ENCODE results near the gene ERCC4.
A peak's percentile ranks its signal among the peaks of the same experiment; 100 is the strongest.

The ERCC4 gene

DNA sequence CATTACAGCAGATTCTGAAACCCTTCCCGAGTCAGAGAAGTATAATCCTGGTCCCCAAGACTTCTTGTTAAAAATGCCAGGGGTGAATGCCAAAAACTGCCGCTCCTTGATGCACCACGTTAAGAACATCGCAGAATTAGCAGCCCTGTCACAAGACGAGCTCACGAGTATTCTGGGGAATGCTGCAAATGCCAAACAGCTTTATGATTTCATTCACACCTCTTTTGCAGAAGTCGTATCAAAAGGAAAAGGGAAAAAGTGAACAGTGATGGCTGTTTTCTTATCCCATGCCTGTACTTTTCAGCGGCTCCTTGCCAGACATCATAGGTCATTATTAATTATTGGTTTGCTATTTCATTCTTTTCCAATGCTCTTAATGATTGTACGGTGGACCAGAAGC lies 28.1 kb downstream of the ERCC4 start:
- Mint-ChIP-seq H3K27ac (no peak overlapping the region), H3K27me3 (no peaks in the 10 kb centered on the region), H3K9me3 (no peaks in the 10 kb centered on the region), H3K4me3 (no peak overlapping the region), H3K36me3 (peaks cover 37 to 52% of the 10 kb centered on the region in 2 donors), H3K4me1 (peaks cover 2 to 4% of the 10 kb centered on the region in 2 donors)
- ATAC-seq (replicated peaks) (no peak), DNase-seq (no peak)

DNA sequence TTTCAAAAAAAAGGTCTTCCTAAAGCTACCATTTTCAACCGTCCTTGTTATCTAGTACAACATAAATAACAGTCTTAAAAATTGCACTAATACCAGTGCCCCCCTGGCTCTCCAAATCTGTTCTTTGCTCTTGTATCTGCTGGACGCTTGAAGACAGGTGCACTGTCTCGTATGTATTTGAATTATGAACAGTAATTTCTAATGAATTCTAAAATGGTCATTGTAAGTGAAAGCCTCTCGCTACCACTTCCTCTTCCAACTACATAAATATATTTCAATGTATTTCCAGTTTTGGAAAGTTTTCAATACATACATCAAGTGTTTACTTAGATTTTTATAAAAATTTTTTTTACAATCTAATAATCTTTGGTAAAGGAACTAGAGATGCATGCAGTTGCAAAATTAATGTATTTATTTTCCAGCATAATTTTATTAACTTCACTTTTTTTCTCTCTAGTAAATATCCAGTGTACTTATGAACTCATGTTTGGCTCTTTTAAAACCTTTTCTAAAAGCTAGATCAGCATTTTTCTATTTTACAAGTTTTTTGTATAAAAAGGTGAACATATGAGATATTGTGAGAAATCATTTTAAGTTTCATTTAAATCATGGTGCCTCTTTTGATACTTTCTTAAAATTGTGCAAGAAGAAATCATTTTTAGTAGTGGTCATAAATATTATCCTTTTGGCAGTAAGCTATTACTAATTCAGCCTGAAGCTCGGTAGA lies 31.0 kb downstream of the ERCC4 start:
- DNase-seq (no peak), ATAC-seq (replicated peaks) (peak in 1 of 2 donors; percentile 58)
- Mint-ChIP-seq H3K9me3 (no peaks in the 10 kb centered on the region), H3K27ac (peak overlapping the region; percentile 14), H3K27me3 (peaks cover 11 to 14% of the 10 kb centered on the region in 2 donors), H3K4me1 (peaks cover 6 to 11% of the 10 kb centered on the region in 2 donors), H3K4me3 (no peak overlapping the region), H3K36me3 (peaks cover 23 to 31% of the 10 kb centered on the region in 2 donors)

DNA sequence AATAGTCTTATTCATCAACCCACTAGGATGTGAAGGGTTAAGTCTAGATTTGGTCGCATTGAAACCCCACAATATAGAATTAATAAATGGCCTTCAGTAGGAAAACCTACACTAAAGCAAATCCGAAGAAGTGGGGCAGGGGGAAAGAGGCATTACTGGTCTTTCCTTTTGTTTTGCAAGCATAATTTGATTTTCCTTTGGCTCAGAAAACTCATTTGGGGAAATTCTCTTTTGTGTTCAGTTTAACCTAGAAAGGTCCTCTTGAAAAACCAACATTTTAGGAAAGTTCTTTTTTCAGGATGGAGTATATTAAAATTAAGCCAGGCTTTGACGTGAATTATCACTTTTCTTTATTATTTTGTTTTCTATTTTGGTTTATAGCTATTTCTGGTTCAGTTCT lies 31.7 kb downstream of the ERCC4 start:
- H3K27ac Mint-ChIP-seq, result no peak overlapping the region
- H3K36me3 Mint-ChIP-seq, result peaks cover 18 to 25% of the 10 kb centered on the region in 2 donors
- no peak for DNase-seq
- H3K27me3 Mint-ChIP-seq, result peaks cover 18 to 20% of the 10 kb centered on the region in 2 donors
- ATAC-seq (replicated peaks), result no peak
- peaks cover 11 to 17% of the 10 kb centered on the region in 2 donors for H3K4me1 Mint-ChIP-seq
- no peak overlapping the region for H3K4me3 Mint-ChIP-seq
- H3K9me3 Mint-ChIP-seq, result peaks cover 0 to 2% of the 10 kb centered on the region in 2 donors

DNA sequence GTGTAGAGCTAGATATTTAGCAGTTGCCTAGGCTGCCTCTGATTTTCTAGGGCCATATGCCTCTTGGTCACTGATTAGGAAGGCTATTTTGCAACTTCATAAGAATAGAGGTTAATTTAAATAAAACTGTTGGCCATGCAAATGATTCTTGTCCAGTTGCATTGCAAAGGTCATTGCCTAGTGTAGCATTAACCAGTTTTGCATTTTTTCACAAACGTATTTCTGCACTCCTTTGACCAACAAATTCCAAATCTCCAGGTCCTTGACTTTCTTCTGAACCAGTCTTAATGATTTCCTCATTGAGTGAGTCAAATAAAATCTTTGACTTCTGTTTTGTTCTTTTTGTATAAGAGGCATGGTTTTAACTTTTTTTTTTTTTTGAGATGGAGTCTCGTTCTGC lies 33.5 kb downstream of the ERCC4 start:
- Mint-ChIP-seq H3K4me3 (no peak overlapping the region), H3K27ac (no peak overlapping the region), H3K36me3 (peaks cover 12 to 15% of the 10 kb centered on the region in 2 donors), H3K9me3 (peaks cover 0 to 3% of the 10 kb centered on the region in 2 donors), H3K4me1 (peaks cover 19 to 32% of the 10 kb centered on the region in 2 donors), H3K27me3 (peaks cover 22 to 26% of the 10 kb centered on the region in 2 donors)
- ATAC-seq (replicated peaks) (no peak), DNase-seq (no peak)

DNA sequence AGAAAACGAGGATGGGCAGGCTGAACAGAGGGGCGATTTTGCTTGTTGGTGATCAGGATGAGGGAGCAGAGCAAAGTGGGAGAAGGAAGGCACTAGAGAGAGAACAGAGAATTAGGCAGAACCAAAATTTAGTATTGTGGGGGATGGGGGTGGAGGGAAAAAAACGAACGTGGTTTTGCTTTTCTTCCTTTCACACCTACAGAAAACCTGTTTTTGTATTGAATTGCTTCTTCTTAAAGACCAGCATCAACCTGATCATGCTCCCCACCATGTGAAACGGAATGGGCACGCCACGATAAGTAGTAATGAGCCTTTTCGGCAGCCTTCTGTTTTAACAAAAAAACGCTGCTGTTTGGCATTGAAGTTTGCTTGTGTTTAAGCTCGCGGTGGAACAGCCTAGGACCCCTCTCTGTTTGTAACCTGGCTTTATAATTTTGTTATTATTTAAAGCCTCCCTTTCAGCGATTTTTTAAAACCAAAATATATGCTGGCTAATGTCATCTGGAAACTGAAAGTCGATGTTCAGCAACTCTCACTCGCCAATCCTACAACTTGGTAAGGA lies 36.8 kb downstream of the ERCC4 start:
- DNase-seq (no peak), ATAC-seq (replicated peaks) (no peak)
- Mint-ChIP-seq H3K27ac (no peak overlapping the region), H3K36me3 (peaks cover 3% of the 10 kb centered on the region in 2 donors), H3K4me3 (peak overlapping the region in 1 of 2 donors; percentile 14), H3K27me3 (peaks cover 32 to 35% of the 10 kb centered on the region in 2 donors), H3K9me3 (peaks cover 0 to 3% of the 10 kb centered on the region in 2 donors), H3K4me1 (peaks cover 19 to 29% of the 10 kb centered on the region in 2 donors)

DNA sequence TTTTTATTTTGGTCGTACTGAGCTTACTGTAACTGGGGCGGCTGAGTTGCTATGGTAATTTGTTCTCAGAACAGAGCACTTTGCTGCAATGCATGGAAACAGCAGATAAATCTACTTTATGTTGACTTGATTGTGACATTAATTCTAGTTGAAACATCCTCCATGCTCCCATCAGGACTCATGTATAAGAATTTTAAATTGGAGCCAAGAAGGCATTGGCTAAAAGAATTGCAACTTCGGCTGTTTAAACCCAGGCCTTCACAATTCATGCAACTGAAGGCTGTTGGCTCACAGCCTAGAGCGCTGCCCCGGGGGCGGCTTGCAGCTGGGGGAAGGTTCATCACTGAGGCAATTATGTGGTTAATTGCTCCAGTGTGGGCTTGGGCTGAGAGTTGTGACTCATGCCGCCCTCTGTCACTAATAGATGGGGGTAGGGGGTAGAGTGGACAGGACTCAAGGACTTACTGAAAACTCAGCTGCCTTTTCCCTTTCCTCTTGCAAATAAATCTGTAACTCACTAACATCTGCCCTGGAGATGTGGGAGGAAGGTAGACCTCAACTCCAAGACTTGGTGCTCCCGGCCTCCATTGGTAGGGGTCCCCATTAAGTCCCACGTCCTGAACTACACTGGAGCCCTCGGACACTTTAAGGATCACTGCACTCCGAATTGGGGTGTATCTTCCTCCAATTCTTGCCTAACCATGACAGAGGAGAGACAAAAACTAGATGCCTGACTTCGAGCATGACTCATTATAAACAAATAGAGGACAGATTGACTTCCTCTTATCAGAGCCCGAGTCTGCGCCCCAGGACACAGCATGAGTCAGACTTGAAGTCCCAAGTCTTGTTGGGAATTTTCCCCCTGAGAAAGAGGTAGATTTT lies 37.5 kb downstream of the ERCC4 start:
- peaks cover 3% of the 10 kb centered on the region in 2 donors for H3K36me3 Mint-ChIP-seq
- H3K27me3 Mint-ChIP-seq, result peaks cover 32 to 42% of the 10 kb centered on the region in 2 donors
- H3K27ac Mint-ChIP-seq, result peak overlapping the region; percentile 87
- peaks cover 0 to 6% of the 10 kb centered on the region in 2 donors for H3K9me3 Mint-ChIP-seq
- H3K4me1 Mint-ChIP-seq, result peaks cover 19 to 29% of the 10 kb centered on the region in 2 donors
- peak; percentile 89 to 95 for ATAC-seq (replicated peaks)
- peak overlapping the region; percentile 63 to 80 for H3K4me3 Mint-ChIP-seq
- DNase-seq, result peak; percentile 22

DNA sequence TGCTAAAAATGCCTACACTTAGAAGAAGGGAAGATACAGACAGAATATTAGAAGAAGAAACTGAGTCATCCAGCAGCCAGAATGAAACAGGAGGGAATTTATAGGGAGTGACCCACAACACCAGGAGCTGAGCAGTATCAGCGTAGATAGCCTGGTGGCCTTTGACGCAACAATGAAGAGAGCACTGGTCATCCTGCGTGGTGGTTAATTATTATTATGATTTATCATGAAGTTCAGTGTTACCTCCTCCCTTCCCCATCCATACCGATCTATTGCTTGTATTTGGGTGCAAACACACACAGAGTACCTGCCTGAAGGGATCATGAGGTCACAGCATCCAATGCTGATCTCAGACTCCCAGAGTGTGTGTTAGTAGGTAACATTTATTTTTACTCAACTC lies 38.5 kb downstream of the ERCC4 start:
- Mint-ChIP-seq H3K4me1 (peaks cover 19 to 29% of the 10 kb centered on the region in 2 donors), H3K36me3 (peaks cover 3% of the 10 kb centered on the region in 2 donors), H3K27me3 (peaks cover 37 to 48% of the 10 kb centered on the region in 2 donors), H3K4me3 (no peak overlapping the region), H3K27ac (no peak overlapping the region), H3K9me3 (peaks cover 0 to 6% of the 10 kb centered on the region in 2 donors)
- no peak for DNase-seq
- no peak for ATAC-seq (replicated peaks)

DNA sequence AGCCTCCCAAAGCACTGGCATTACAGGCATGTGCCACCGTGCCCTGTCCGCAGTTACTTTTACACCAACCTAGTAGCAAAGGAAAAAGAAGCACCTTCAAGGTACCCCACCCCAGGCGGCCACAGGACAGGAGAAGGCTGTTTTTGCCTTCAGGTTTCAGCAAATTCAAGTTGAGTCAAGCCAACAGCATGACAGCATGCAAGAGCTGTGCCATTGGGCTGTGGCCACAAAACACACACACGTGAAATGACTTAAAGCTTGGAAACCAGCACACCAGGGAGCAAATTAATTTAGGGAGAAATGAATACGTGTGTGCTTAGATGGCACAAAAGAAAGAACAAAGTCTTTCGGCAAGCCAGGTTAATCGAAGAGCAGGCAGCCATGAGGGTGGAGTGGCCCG lies 39.7 kb downstream of the ERCC4 start:
- peaks cover 43 to 57% of the 10 kb centered on the region in 2 donors for H3K27me3 Mint-ChIP-seq

DNA sequence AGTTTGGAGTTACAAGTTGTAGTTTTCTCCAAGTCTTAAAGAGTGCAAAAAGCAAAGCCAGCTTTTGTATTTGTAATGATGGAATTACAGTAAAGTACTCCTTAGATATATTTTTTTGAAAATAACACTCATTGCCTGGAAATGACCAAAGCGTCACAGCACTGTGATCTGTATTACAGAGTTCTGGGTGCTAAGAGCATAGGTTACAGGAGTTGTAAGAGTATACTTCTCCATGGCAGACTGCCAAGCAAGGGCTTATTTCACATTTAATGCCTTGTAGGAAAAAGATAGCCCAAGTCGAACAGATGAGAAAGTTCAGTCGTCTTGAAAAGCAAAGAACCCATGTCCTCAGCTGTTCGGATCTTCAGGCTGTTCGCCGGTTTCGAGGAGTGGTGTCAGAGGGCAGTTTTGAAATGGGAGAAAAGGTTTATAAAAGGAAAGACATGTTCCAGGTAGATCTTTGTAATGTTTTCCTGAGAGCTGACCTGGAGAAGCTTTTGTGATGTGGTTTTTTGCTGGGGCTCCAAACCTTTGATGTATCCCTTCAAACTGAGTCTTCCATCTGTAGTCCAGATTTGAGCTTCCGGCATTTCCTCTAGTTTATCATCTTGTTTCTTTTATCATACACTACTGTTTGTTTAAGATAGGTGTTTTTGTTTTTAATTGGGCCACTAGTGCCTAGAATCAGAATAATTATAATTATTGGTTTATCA lies 41.3 kb downstream of the ERCC4 start:
- no peak overlapping the region for H3K27ac Mint-ChIP-seq
- H3K9me3 Mint-ChIP-seq, result peaks cover 0 to 6% of the 10 kb centered on the region in 2 donors
- peaks cover 40 to 58% of the 10 kb centered on the region in 2 donors for H3K27me3 Mint-ChIP-seq
- DNase-seq (no peak), ATAC-seq (replicated peaks) (no peak)
- H3K4me3 Mint-ChIP-seq, result no peak overlapping the region
- H3K4me1 Mint-ChIP-seq, result peaks cover 12 to 20% of the 10 kb centered on the region in 2 donors
- H3K36me3 Mint-ChIP-seq, result no peaks in the 10 kb centered on the region

More for the DNA sequence above, 39.7 kb downstream of the ERCC4 start:
- no peak overlapping the region for H3K4me3 Mint-ChIP-seq
- no peak overlapping the region for H3K27ac Mint-ChIP-seq
- peaks cover 3% of the 10 kb centered on the region in 2 donors for H3K36me3 Mint-ChIP-seq
- peaks cover 0 to 6% of the 10 kb centered on the region in 2 donors for H3K9me3 Mint-ChIP-seq
- peaks cover 19 to 29% of the 10 kb centered on the region in 2 donors for H3K4me1 Mint-ChIP-seq
- no peak for ATAC-seq (replicated peaks)
- DNase-seq, result no peak

DNA sequence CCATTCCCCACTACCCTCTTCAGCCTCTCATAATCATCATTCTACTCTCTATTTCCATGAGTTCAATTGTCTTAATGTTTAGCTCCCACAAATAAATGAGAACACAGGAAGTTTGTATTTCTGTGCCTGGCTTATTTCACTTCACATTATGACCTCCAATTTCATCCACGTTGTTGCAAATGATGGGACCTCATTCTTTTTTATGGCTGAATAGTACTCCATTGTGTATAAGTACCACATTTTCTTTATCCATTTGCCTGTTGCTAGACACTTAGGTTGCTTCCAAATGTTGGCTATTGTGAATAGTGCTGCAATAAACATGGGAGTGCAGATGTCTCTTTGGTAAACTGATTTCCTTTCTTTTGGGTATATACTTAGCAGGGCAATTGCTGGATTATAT lies 42.3 kb downstream of the ERCC4 start:
- Mint-ChIP-seq H3K27me3 (peaks cover 43 to 64% of the 10 kb centered on the region in 2 donors), H3K27ac (no peak overlapping the region), H3K4me1 (peaks cover 9 to 14% of the 10 kb centered on the region in 2 donors), H3K4me3 (no peak overlapping the region), H3K36me3 (no peaks in the 10 kb centered on the region), H3K9me3 (peaks cover 0 to 4% of the 10 kb centered on the region in 2 donors)
- no peak for ATAC-seq (replicated peaks)
- no peak for DNase-seq

DNA sequence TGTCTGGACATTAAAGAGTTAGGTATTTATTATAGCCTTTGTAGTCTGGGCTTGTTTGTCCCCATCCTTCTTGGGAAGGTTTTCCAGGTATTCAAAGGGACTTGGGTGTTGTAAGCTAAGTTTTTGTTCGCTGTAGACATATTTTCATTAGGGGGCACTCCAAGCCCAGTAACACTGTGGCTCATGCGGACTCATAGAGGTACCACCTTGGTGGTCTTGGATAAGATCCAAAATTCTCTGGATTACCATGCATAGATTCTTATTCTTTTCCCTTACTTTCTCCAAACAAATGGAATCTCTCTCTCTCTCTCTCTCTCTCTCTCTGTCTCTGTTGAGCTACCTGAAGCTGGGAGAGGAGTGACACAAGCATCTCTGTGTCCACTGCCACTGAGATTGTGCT lies 48.9 kb downstream of the ERCC4 start:
- H3K27ac Mint-ChIP-seq, result no peak overlapping the region
- H3K27me3 Mint-ChIP-seq, result peaks cover 48 to 62% of the 10 kb centered on the region in 2 donors
- peaks cover 6 to 13% of the 10 kb centered on the region in 2 donors for H3K9me3 Mint-ChIP-seq
- H3K4me1 Mint-ChIP-seq, result no peaks in the 10 kb centered on the region
- H3K36me3 Mint-ChIP-seq, result peaks cover 0 to 3% of the 10 kb centered on the region in 2 donors
- H3K4me3 Mint-ChIP-seq, result no peak overlapping the region
- ATAC-seq (replicated peaks) (no peak), DNase-seq (no peak)

DNA sequence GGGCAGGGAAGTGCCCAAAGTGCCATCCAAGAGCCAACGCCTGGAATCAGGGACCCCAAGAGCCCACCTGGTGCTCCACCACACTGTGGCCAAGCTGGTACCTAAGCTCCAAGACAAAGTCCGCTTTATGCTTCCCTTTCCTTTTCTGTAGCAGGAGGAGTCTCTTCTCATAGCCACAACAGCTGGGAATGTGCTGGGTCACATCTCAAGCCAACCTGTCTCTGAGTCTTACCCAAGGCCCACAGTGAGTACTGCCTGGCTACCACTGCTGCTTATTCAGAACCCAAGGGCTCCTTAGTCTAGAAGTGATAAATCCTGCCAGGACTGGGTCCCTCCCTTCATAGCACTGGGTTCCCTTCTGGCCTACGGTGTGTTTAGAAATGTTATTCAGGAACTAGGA lies 49.8 kb downstream of the ERCC4 start:
- H3K9me3 Mint-ChIP-seq, result peaks cover 6 to 13% of the 10 kb centered on the region in 2 donors
- ATAC-seq (replicated peaks) (no peak), DNase-seq (no peak)
- H3K27ac Mint-ChIP-seq, result no peak overlapping the region
- no peak overlapping the region for H3K4me3 Mint-ChIP-seq
- H3K36me3 Mint-ChIP-seq, result peaks cover 0 to 3% of the 10 kb centered on the region in 2 donors
- no peaks in the 10 kb centered on the region for H3K4me1 Mint-ChIP-seq
- H3K27me3 Mint-ChIP-seq, result peaks cover 45 to 54% of the 10 kb centered on the region in 2 donors

DNA sequence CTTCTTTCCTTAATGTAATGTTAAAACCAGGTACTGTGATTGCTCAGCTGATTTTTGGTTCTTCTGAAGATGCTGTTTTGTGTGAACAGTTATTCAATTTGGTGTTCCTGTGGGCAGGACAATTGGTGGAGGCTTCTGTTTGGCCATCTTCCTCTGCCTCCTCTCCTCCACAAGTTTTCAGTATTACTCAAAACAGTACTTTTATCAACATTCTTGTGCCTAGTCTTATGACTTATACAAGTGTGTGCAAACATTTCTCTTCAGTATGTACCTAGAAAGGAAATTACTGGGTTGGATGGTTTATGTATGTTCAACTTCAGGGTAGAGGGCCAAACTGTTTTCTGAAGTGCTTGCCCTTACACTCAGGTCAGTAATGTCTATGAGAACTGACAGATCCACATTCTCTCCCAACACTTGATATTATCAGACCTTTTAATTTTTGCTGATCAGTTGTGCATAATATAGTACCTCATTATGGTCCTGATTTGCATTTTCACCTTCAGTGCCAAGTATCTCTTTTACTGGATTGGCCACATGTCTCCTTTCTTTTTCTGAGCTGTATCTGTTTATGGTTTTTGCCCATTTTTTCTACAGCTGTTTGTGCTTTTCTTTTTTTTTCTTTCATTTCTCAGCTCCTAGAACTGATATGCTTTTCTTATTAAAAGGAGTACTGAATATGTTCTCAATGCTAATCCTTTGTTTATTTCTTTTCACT lies 50.9 kb downstream of the ERCC4 start:
- H3K4me1 Mint-ChIP-seq, result no peaks in the 10 kb centered on the region
- ATAC-seq (replicated peaks) (no peak), DNase-seq (no peak)
- no peak overlapping the region for H3K4me3 Mint-ChIP-seq
- peaks cover 38 to 47% of the 10 kb centered on the region in 2 donors for H3K27me3 Mint-ChIP-seq
- H3K9me3 Mint-ChIP-seq, result peaks cover 6 to 13% of the 10 kb centered on the region in 2 donors
- no peak overlapping the region for H3K27ac Mint-ChIP-seq
- H3K36me3 Mint-ChIP-seq, result peaks cover 0 to 3% of the 10 kb centered on the region in 2 donors
